ENCODE data around the gene RNF175. TPM values are rescaled to one million over a fixed set of nuclear protein-coding genes. Genes with fewer than 3 reads are reported as not detected.

Gene RNF175
- total RNA-seq, 2 donors from 2014 or later = not detected

DNA sequence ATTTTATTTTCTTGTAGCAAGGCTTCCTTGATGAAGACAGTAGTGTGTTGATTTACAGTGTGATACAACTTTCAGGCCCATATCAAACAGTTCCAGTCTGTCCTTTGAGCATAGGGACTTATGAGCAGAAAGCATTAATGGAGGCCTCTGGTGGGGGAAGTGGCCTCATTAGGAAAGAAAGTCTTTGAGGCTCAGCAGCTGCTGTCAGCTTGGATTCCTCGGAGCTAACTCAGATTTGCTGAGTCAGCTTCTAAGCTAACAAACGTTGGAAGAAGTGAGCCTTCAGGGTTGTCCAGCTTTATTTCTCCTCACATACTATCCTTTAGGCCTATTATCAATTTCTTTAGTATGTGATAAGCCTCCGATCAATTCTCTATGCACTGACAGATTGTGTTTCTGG lies 44.9 kb upstream of the RNF175 start:
- 23 to 24% methylated on average over 3 of the region's 3 CpGs for WGBS, 2 donors
- no peaks in the 10 kb centered on the region for H3K36me3 ChIP-seq (replicated peaks in 1 of 2; ENCODE audit: insufficient read depth in 1 of 2, low read depth in 2 of 2)
- H3K27me3 ChIP-seq = no peaks in the 10 kb centered on the region
- H3K4me1 ChIP-seq = peaks cover 3% of the 10 kb centered on the region
- H3K4me3 ChIP-seq = no peak overlapping the region
- H3K27ac ChIP-seq = no peak overlapping the region
- ATAC-seq (no peak), DNase-seq (no peak)
- intact Hi-C loops (cut with DNase I) = no loop called here
- no peaks in the 10 kb centered on the region for H3K9me3 ChIP-seq
- no peak for TF ChIP-seq POLR2A (IDR thresholded peaks at IDR 0.05)
- TF ChIP-seq, protein P1, sequence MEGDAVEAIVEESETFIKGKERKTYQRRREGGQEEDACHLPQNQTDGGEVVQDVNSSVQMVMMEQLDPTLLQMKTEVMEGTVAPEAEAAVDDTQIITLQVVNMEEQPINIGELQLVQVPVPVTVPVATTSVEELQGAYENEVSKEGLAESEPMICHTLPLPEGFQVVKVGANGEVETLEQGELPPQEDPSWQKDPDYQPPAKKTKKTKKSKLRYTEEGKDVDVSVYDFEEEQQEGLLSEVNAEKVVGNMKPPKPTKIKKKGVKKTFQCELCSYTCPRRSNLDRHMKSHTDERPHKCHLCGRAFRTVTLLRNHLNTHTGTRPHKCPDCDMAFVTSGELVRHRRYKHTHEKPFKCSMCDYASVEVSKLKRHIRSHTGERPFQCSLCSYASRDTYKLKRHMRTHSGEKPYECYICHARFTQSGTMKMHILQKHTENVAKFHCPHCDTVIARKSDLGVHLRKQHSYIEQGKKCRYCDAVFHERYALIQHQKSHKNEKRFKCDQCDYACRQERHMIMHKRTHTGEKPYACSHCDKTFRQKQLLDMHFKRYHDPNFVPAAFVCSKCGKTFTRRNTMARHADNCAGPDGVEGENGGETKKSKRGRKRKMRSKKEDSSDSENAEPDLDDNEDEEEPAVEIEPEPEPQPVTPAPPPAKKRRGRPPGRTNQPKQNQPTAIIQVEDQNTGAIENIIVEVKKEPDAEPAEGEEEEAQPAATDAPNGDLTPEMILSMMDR (IDR thresholded peaks at IDR 0.05) = no peak

DNA sequence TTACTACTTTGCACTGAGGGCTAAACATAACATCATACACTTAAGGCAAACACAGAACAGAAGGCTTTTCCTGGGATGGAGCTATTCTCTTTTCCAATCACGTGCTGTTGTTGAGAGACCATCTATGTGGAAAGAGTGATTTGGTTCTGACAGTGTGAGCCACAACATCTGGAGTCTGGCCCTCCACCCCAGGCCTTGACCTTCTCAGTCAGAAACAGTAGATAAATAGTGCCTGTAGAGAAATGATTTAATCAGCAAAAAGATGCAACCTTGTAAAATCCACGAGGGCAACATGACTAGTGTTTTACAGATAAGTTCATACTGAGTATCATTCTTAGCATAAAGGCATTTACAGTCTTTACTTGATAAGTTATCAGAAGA lies 39.9 kb upstream of the RNF175 start:
- Histone ChIP-seq H3K9me3 (no peaks in the 10 kb centered on the region), H3K27me3 (no peaks in the 10 kb centered on the region), H3K4me3 (no peak overlapping the region), H3K4me1 (peaks cover 8% of the 10 kb centered on the region), H3K27ac (no peak overlapping the region), H3K36me3 (replicated peaks in 1 of 2; ENCODE audit: insufficient read depth in 1 of 2, low read depth in 2 of 2) (no peaks in the 10 kb centered on the region)
- TF ChIP-seq, protein P1 (IDR thresholded peaks at IDR 0.05) = no peak
- TF ChIP-seq POLR2A (IDR thresholded peaks at IDR 0.05) = no peak
- DNase-seq (no peak), ATAC-seq (no peak)
- intact Hi-C loops (cut with DNase I) = no loop called here
- WGBS, 2 donors = 16 to 19% methylated on average over 2 of the region's 2 CpGs

- Histone ChIP-seq H3K27me3 (no peaks in the 10 kb centered on the region), H3K9me3 (no peaks in the 10 kb centered on the region), H3K27ac (no peak overlapping the region), H3K4me3 (no peak overlapping the region), H3K36me3 (replicated peaks in 1 of 2; ENCODE audit: insufficient read depth in 1 of 2, low read depth in 2 of 2) (no peaks in the 10 kb centered on the region), H3K4me1 (peaks cover 8% of the 10 kb centered on the region)
- ATAC-seq = no peak
- TF ChIP-seq, protein P1 (IDR thresholded peaks at IDR 0.05) = no peak
- TF ChIP-seq POLR2A (IDR thresholded peaks at IDR 0.05) = no peak
- no peak for DNase-seq
- intact Hi-C loops (cut with DNase I) = no loop called here
- whole genome bisulfite sequencing, 2 donors = 88 to 92% methylated on average over 3 of the region's 3 CpGs
Measured at GRCh38 chr4:153798901-153799693, 39.3 kb upstream of the RNF175 start.

DNA sequence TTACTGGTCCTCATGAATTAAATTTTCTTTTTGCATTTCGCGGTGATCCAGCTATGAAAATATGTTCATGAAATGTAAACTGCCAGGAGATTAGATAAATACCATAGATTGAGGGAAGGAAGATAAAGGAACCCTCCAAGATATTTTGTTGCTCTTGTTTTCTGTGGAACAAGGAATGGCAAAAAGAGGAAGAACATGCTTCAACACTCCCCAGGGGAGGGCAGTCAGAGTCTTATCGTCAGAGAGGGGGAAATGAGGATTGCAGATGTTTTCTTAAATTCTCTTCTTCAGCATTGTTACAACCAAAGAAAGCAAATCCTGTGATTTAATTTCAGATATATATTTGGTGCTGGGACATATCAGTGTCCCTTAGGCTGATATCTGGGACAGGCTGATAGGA lies 38.6 kb upstream of the RNF175 start:
- H3K27ac ChIP-seq = no peak overlapping the region
- intact Hi-C loops (cut with DNase I) = no loop called here
- WGBS, 2 donors = 60 to 76% methylated on average over 3 of the region's 3 CpGs
- TF ChIP-seq, protein P1 (IDR thresholded peaks at IDR 0.05) = no peak
- TF ChIP-seq POLR2A (IDR thresholded peaks at IDR 0.05) = no peak
- no peak for ATAC-seq
- H3K27me3 ChIP-seq = no peaks in the 10 kb centered on the region
- H3K36me3 ChIP-seq (replicated peaks in 1 of 2; ENCODE audit: insufficient read depth in 1 of 2, low read depth in 2 of 2) = no peaks in the 10 kb centered on the region
- H3K4me3 ChIP-seq = no peak overlapping the region
- no peaks in the 10 kb centered on the region for H3K9me3 ChIP-seq
- H3K4me1 ChIP-seq = peaks cover 8% of the 10 kb centered on the region
- no peak for DNase-seq

GRCh38 chr4:153794006-153794405 lies 34.2 kb upstream of the RNF175 start:
- H3K9me3 ChIP-seq = no peaks in the 10 kb centered on the region
- DNase-seq = no peak
- 39 to 50% methylated on average over 5 of the region's 5 CpGs for WGBS, 2 donors
- H3K27ac ChIP-seq = no peak overlapping the region
- intact Hi-C loops (cut with DNase I) = no loop called here
- H3K27me3 ChIP-seq = peaks cover 5 to 20% of the 10 kb centered on the region in 2 donors
- no peak for ATAC-seq
- H3K36me3 ChIP-seq (replicated peaks in 1 of 2; ENCODE audit: insufficient read depth in 1 of 2, low read depth in 2 of 2) = no peaks in the 10 kb centered on the region
- H3K4me3 ChIP-seq = no peak overlapping the region
- H3K4me1 ChIP-seq = peaks cover 33% of the 10 kb centered on the region
- TF ChIP-seq POLR2A (IDR thresholded peaks at IDR 0.05) = no peak
- TF ChIP-seq, protein P1 (IDR thresholded peaks at IDR 0.05) = no peak
